CMK (cell line): ENCODE data around the gene NLGN2.

ENCODE experiments used
- DNase-seq: peaks from one replicate; pipeline ENCODE4 v3.0.0-alpha.2; 2010; ENCODE audit warnings: low read depth

The NLGN2 gene

GRCh38 chr17:7466318-7466638 lies 58.6 kb downstream of the NLGN2 start:
- DNase-seq = no peak

- DNase-seq = no peak
Observed at GRCh38 chr17:7466639-7467341, 59.1 kb downstream of the NLGN2 start.

GRCh38 chr17:7467498-7467897 lies 59.9 kb downstream of the NLGN2 start:
- no peak for DNase-seq

GRCh38 chr17:7468290-7468689 lies 60.6 kb downstream of the NLGN2 start:
- no peak for DNase-seq

- no peak for DNase-seq
Observed at GRCh38 chr17:7468804-7469389, 61.3 kb downstream of the NLGN2 start.
